Upper lobe of right lung (tissue), 1 donor: ENCODE data around the gene C2orf68. TPM values are rescaled to one million over a fixed set of nuclear protein-coding genes. Genes with fewer than 3 reads are reported as not detected.
"Not testable (repeated sequence)": the region's sequence is repeated elsewhere in the genome, so short reads cannot be mapped to it uniquely, and the experiment has no call there.

ENCODE experiments used
- ATAC-seq: fragments of 200-7000 bp; cut with Tn5 transposase; one replicate; pipeline ENCODE4 v1.9.1; 2020; ENCODE audit warnings: mild to moderate bottlenecking, moderate library complexity
- DNase-seq: peaks from one replicate; pipeline ENCODE4 v3.0.0-alpha.2; 2020
- H3K27ac ChIP-seq: fragments of 200-600 bp; one replicate; pipeline ENCODE4 v1.8.0; 2022
- H3K27me3 ChIP-seq: fragments of 200-600 bp; one replicate; pipeline ENCODE4 v1.8.0; 2022; ENCODE audit warnings: mild to moderate bottlenecking
- H3K36me3 ChIP-seq: fragments of 200-600 bp; one replicate; pipeline ENCODE4 v1.8.0; 2022
- H3K4me1 ChIP-seq: fragments of 200-600 bp; one replicate; pipeline ENCODE4 v1.8.0; 2022
- H3K4me3 ChIP-seq: fragments of 200-600 bp; one replicate; pipeline ENCODE4 v1.8.0; 2022; ENCODE audit warnings: mild to moderate bottlenecking
- H3K9me3 ChIP-seq: fragments of 200-600 bp; one replicate; pipeline ENCODE4 v1.8.0; 2022
- CTCF ChIP-seq: fragments of 200-600 bp; IDR thresholded peaks from one replicate; pipeline ENCODE4 v1.8.0; 2022; ENCODE audit warnings: antibody characterized with exemption
- intact Hi-C: fragments of 100-400 bp; cut with DNase I; formaldehyde crosslinking; loops from one replicate; pipeline ENCODE4 v1.11.0; 2022
- total RNA-seq: library from RNA; stranded (reverse); fragmentation: NEBNext Ultra II Directional; extraction: Animal tissue kit (Norgen Biotek cat#: 25700); gene quantifications from one replicate; pipeline ENCODE4 v1.2.1, GENCODE V29; 2021
- donor health status: DM: no; HTN: yes; CAD: no; lungs with severe emphysema.

Gene C2orf68
- total RNA-seq, 1 donor from 2014 or later, result 37.9 TPM

GRCh38 chr2:85621338-85621737 lies 9.5 kb upstream of the C2orf68 start:
- ATAC-seq (no peak), DNase-seq (no peak)
- intact Hi-C loops, result no loop called here

GRCh38 chr2:85619617-85620016 lies 7.8 kb upstream of the C2orf68 start:
- no peak for DNase-seq
- no peak for TF ChIP-seq CTCF
- Histone ChIP-seq H3K27me3 (no peaks in the 10 kb centered on the region), H3K4me3 (no peak overlapping the region), H3K4me1 (peaks cover 10% of the 10 kb centered on the region), H3K27ac (no peak overlapping the region), H3K36me3 (peaks cover 60% of the 10 kb centered on the region), H3K9me3 (no peaks in the 10 kb centered on the region)
- no peak for ATAC-seq
- intact Hi-C loops, result no loop called here

More at GRCh38 chr2:85621338-85621737, 9.5 kb upstream of the C2orf68 start:
- Histone ChIP-seq H3K27ac (no peak overlapping the region), H3K4me3 (no peak overlapping the region), H3K9me3 (no peaks in the 10 kb centered on the region), H3K4me1 (peaks cover 10% of the 10 kb centered on the region), H3K36me3 (peaks cover 78% of the 10 kb centered on the region), H3K27me3 (no peaks in the 10 kb centered on the region)
- TF ChIP-seq CTCF, result no peak

DNA sequence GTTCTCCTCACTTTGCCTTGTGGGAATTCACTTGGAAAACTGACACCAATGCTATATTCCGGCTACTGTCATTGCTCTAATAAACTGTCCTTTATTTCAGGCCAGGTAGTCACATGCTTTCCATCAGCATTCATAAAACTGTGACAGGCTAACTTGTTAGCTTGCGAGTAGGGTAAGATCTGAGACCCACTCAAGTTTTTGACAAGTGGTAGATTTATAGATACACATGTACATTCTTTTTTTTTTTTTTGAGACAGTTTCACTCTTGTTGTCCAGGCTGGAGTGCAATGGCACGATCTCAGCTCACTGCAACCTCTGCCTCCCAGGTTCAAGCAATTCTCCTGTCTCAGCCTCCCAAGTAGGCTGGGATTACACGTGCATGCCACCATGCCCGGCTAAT lies 5.9 kb upstream of the C2orf68 start:
- ATAC-seq, H3K9me3 ChIP-seq, intact Hi-C loops, H3K27ac ChIP-seq, H3K4me1 ChIP-seq, DNase-seq, H3K27me3 ChIP-seq: not testable (repeated sequence)
- Histone ChIP-seq H3K4me3 (peak overlapping the region; percentile 98), H3K36me3 (peaks cover 41% of the 10 kb centered on the region)

DNA sequence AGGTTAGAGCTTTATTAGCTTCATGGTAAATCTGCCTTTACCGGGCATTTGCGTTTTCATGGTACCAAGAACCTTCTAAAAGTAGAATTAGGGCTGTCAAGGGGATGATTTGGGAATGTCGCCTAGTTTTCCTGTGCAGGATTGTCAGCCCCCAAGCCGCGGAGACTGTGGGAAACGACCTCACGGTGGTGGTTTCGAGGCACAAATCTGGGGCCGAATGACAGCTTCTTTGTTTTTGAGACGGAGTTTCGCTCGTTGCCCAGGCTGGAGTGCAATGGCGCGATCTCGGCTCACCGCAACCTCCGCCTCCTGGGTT lies 3.5 kb upstream of the C2orf68 start:
- Histone ChIP-seq H3K27me3 (no peaks in the 10 kb centered on the region), H3K4me3 (peak overlapping the region; percentile 98), H3K27ac (peak overlapping the region; percentile 86), H3K9me3 (no peaks in the 10 kb centered on the region), H3K36me3 (peaks cover 18% of the 10 kb centered on the region), H3K4me1 (peaks cover 16% of the 10 kb centered on the region)
- intact Hi-C loops, result no loop called here
- DNase-seq (no peak), ATAC-seq (no peak)
- TF ChIP-seq CTCF, result no peak

GRCh38 chr2:85614757-85615156 lies 2.9 kb upstream of the C2orf68 start:
- DNase-seq, H3K9me3 ChIP-seq, intact Hi-C loops, H3K4me3 ChIP-seq, H3K27ac ChIP-seq, H3K27me3 ChIP-seq, ATAC-seq: not testable (repeated sequence)
- Histone ChIP-seq H3K4me1 (peaks cover 19% of the 10 kb centered on the region), H3K36me3 (peaks cover 12% of the 10 kb centered on the region)

GRCh38 chr2:85613717-85614515 lies 2.0 kb upstream of the C2orf68 start:
- Histone ChIP-seq H3K9me3 (no peaks in the 10 kb centered on the region), H3K27me3 (no peaks in the 10 kb centered on the region), H3K4me1 (peaks cover 19% of the 10 kb centered on the region), H3K4me3 (no peak overlapping the region), H3K36me3 (peaks cover 7% of the 10 kb centered on the region), H3K27ac (no peak overlapping the region)
- DNase-seq, result no peak
- no peak for TF ChIP-seq CTCF
- no peak for ATAC-seq
- intact Hi-C loops, result no loop called here
